ENCODE data around the gene DPP6. TPM values are rescaled to one million over a fixed set of nuclear protein-coding genes. Genes with fewer than 3 reads are reported as not detected.

DPP6 gene
- total RNA-seq, 4 donors from 2014 or later, result 0.94 to 1.9 TPM; not detected in 2

DNA sequence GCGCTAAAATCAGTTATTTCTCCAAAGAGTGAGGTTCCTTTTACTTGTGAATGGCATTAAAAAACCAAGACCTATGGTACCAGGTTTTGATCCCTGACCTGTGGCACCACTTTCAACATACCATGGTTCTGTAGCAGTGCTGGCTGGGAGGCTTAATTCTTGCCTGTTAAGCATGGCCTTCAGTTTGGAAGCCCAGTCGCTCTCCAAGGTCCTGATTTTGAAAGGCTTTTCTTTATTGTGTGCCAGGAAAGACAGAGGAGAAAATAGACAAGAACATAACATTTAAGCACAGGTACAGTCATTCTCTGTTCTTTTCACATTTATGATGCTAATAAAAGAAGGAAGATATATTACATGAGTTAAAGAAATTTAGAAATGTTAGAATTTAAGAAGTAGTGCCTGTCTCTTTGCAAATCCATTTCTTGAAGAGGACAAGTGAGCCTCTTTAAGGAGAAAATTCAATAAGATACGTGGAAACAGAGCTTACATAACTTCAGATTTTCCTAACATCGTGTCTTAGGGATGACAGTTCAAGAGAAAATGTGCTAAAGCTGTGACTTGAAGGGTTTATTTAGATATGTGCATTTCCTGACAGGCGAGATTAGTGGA is 357.6 kb downstream of the DPP6 start:
- Histone ChIP-seq H3K36me3 (no peaks in the 10 kb centered on the region), H3K4me1 (no peaks in the 10 kb centered on the region), H3K27me3 (no peaks in the 10 kb centered on the region), H3K9me3 (no peaks in the 10 kb centered on the region), H3K27ac (no peak overlapping the region), H3K4me3 (no peak overlapping the region)
- no peak for TF ChIP-seq POLR2A (IDR thresholded peaks at IDR 0.05)
- ATAC-seq (no peak), DNase-seq (no peak)
- intact Hi-C loops (cut with DNase I; ENCODE audit: low total_unique reads) (no loop called here), in situ Hi-C loops (cut with MboI; ENCODE audit: low sequenced_read_pairs in 4 of 4) (no loop called here)

- no peak overlapping the region for H3K27ac ChIP-seq
- H3K27me3 ChIP-seq, result no peaks in the 10 kb centered on the region
- ATAC-seq (no peak), DNase-seq (no peak)
- H3K4me1 ChIP-seq, result no peaks in the 10 kb centered on the region
- no peaks in the 10 kb centered on the region for H3K9me3 ChIP-seq
- H3K36me3 ChIP-seq, result no peaks in the 10 kb centered on the region
- intact Hi-C loops (cut with DNase I; ENCODE audit: low total_unique reads) (no loop called here), in situ Hi-C loops (cut with MboI; ENCODE audit: low sequenced_read_pairs in 4 of 4) (no loop called here)
- no peak for TF ChIP-seq POLR2A (IDR thresholded peaks at IDR 0.05)
- TF ChIP-seq, protein P1, sequence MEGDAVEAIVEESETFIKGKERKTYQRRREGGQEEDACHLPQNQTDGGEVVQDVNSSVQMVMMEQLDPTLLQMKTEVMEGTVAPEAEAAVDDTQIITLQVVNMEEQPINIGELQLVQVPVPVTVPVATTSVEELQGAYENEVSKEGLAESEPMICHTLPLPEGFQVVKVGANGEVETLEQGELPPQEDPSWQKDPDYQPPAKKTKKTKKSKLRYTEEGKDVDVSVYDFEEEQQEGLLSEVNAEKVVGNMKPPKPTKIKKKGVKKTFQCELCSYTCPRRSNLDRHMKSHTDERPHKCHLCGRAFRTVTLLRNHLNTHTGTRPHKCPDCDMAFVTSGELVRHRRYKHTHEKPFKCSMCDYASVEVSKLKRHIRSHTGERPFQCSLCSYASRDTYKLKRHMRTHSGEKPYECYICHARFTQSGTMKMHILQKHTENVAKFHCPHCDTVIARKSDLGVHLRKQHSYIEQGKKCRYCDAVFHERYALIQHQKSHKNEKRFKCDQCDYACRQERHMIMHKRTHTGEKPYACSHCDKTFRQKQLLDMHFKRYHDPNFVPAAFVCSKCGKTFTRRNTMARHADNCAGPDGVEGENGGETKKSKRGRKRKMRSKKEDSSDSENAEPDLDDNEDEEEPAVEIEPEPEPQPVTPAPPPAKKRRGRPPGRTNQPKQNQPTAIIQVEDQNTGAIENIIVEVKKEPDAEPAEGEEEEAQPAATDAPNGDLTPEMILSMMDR (IDR thresholded peaks at IDR 0.05 in 4 of 5, conservative IDR thresholded peaks at IDR 0.05 in 1 of 5), result no peak
- no peak overlapping the region for H3K4me3 ChIP-seq
Measured at GRCh38 chr7:154412105-154412504, 359.9 kb downstream of the DPP6 start.

- peak; percentile 9 to 55 for DNase-seq
- H3K36me3 ChIP-seq, result no peaks in the 10 kb centered on the region
- H3K4me3 ChIP-seq, result no peak overlapping the region
- no peaks in the 10 kb centered on the region for H3K27me3 ChIP-seq
- ATAC-seq, result peak; percentile 88 to 90
- intact Hi-C loops (cut with DNase I; ENCODE audit: low total_unique reads) (loop anchor here (2.0 to 5.0 kb wide), 2 partner anchors 25 to 36 kb away; no protein-coding TSS in a partner anchor), in situ Hi-C loops (cut with MboI; ENCODE audit: low sequenced_read_pairs in 4 of 4) (no loop called here)
- TF ChIP-seq, protein P1 (IDR thresholded peaks at IDR 0.05 in 4 of 5, conservative IDR thresholded peaks at IDR 0.05 in 1 of 5), result no peak
- TF ChIP-seq POLR2A (IDR thresholded peaks at IDR 0.05), result peak in 1 of 2 donors; percentile 21
- H3K9me3 ChIP-seq, result no peaks in the 10 kb centered on the region
- peak overlapping the region in 3 of 4 donors; percentile 49 to 61 (median 53) for H3K27ac ChIP-seq
- H3K4me1 ChIP-seq, result no peaks in the 10 kb centered on the region
Measured at GRCh38 chr7:154415709-154416399, 363.7 kb downstream of the DPP6 start.

- DNase-seq, result no peak
- intact Hi-C loops (cut with DNase I; ENCODE audit: low total_unique reads) (loop anchor here (2.0 to 5.0 kb wide), 2 partner anchors 24 to 36 kb away; no protein-coding TSS in a partner anchor), in situ Hi-C loops (cut with MboI; ENCODE audit: low sequenced_read_pairs in 4 of 4) (no loop called here)
- Histone ChIP-seq H3K9me3 (no peaks in the 10 kb centered on the region), H3K27me3 (no peaks in the 10 kb centered on the region), H3K36me3 (no peaks in the 10 kb centered on the region), H3K27ac (peak overlapping the region in 2 of 4 donors; percentile 53 to 61), H3K4me1 (no peaks in the 10 kb centered on the region), H3K4me3 (no peak overlapping the region)
- ATAC-seq, result no peak
- no peak for TF ChIP-seq POLR2A (IDR thresholded peaks at IDR 0.05)
- TF ChIP-seq, protein P1 (IDR thresholded peaks at IDR 0.05 in 4 of 5, conservative IDR thresholded peaks at IDR 0.05 in 1 of 5), result no peak
Measured at GRCh38 chr7:154416714-154417113, 364.5 kb downstream of the DPP6 start.

DNA sequence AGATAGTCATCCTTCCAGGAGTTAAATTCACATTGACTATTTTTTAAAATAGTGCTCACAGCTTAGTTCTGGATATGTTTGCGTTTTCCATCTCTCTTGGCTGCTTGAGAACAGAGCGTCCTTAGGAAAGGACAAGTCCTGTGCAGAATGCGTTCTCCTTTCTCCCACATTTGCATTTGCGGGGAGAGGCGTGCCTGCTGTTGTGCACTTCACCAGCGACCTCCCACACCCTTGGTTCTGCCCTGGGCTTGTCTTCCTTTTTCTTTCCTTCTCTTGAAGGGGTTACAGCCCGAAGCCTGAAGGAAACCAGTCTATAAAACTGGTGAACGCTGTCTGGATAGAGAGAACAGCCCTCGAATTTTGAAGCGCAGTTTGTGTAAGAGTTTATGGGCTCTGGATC is 367.1 kb downstream of the DPP6 start:
- intact Hi-C loops (cut with DNase I; ENCODE audit: low total_unique reads), result loop anchor here (5.0 kb wide), 1 partner anchor 33 kb away; no protein-coding TSS in a partner anchor
- Histone ChIP-seq H3K4me3 (no peak overlapping the region), H3K36me3 (no peaks in the 10 kb centered on the region), H3K27me3 (no peaks in the 10 kb centered on the region), H3K9me3 (no peaks in the 10 kb centered on the region), H3K27ac (peak overlapping the region in 1 of 4 donors; percentile 16), H3K4me1 (peaks cover 5 to 13% of the 10 kb centered on the region in 2 donors)
- TF ChIP-seq, protein P1 (IDR thresholded peaks at IDR 0.05 in 4 of 5, conservative IDR thresholded peaks at IDR 0.05 in 1 of 5), result no peak
- no peak for TF ChIP-seq POLR2A (IDR thresholded peaks at IDR 0.05)
- in situ Hi-C loops (cut with MboI; ENCODE audit: low sequenced_read_pairs in 4 of 4), result no loop called here
- no peak for DNase-seq
- no peak for ATAC-seq
